HCEC 1CT (cell line): ENCODE data around the gene IQCN.

Source experiments
- DNase-seq: peaks from one replicate; pipeline ENCODE4 v3.0.0-alpha.2; 2017

IQCN gene

DNA sequence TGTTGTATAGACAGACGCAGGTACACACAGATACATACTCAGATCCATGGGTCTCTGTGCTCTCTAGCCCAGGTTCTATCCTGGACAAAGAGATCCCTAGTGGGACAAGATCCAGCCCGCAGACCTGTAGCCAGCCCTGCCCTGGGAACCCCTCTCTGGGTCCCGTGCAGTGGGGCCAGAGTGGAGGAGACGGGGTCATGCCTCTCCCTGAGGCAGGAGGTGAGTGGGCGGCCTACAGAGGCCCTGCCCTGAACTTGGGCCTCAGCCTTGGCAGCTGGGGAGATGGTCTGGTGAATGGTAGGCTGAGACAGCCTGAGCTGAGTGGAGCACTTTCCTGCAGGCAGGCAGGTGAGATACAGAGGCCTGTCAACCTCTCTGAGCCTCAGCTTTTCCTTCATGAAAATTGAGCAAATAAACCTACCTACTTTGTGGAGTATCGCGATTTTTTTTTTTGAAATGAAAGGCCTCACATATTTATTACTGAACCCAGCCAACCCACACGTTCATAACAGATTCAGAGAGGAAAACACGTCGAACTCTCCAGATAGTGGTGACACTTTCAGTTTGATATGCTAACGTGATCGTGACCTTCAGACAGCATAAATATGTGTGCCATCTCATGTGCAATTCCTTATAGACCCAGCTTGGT, 10.6 kb upstream of the IQCN start:
- no peak for DNase-seq

- DNase-seq: no peak
Measured at GRCh38 chr19:18283338-18283737, 9.1 kb upstream of the IQCN start.

DNA sequence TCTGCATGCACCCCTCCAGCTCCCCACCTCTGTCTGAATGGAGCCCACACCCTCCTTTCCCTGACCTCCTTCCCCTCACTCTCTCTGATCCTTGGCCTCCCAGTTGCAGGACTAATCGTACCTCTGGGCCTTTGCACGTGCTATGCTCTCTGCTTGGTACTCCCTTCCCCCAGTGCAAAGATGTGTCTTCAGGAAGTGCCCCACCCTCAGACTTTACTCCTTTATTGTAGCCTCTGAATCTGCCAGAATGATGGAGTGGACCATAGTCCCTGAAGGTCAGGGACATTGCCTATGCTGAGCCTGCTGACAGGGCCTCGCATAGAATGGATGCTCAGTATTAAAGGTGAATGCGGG, 8.5 kb upstream of the IQCN start:
- no peak for DNase-seq

GRCh38 chr19:18282021-18282787, 8.0 kb upstream of the IQCN start:
- DNase-seq: peak; percentile 64

- peak; percentile 98 for DNase-seq
Measured at GRCh38 chr19:18281082-18282020, 7.1 kb upstream of the IQCN start, which contains the start of gene JUND. Gene JUND (minus strand): TSS chr19:18281622. CDS start chr19:18281484, 138 bp downstream.

DNA sequence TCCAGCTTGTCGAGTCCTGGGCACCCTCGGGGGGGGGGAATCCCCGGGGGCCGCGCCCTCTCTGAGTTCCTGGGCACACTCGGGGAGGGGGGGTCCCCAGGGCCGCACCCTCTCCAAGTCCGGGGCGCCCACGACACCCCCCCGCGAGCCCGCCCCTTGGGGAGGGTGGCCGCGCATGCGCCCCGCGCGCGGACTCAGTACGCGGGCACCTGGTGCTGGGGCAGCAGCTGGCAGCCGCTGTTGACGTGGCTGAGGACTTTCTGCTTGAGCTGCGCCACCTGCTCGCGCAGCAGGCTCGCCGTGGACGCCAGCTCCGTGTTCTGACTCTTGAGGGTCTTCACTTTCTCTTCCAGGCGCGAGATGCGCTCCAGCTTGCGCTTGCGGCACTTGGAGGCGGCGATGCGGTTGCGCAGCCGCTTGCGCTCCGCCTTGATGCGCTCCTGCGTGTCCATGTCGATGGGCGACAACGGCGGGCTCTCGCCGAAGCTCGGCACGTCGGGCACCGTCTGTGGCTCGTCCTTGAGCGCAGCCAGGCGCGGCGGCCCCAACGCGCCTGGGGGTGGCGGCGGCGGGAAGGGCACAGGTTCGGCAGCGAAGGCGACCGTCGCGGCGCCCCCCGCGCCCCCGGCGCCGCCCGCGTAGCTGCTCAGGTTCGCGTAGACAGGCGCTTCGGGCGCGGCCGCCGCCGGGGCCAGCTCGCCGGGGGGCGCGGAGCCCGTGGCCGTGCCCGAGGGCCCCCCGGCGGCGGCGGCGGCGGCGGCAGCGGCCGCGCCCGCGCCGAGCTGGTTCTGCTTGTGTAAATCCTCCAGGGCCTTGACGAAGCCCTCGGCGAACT, 6.2 kb upstream of the IQCN start:
- peak; percentile 74 for DNase-seq

DNA sequence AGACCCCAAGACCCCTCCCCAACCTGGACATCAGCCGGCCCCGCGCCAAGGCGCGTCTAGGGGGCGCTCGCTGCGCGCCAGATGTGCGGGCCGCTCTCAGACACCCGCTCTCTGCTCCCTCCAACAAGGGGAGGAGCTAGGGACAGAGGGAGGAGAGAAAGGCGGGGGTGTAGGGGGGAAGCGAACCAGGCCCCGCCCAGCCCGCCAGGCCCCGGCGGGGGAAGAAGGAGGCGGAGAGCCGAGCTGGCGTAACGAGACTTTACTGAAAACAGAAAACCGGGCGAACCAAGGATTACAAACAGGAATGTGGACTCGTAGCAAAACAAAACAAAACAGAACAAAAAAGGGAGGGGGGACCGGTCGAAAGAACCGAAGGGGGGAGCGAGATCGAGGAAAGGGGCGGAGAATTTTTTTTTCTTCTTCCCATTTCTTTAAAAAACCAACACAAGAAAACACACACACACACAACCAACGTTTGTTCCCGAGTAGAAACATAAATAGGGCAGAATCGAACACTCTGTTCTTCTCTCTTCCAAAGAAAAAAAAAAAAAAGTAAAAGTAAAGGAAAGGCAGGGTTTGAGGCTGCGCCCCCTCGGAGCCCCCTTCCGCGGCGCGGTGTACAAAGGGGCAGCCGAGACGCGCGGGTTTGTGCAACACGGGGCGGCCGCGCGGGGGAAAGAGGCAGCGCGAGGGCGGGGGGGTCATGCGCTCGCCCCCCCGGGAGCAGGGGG, 5.4 kb upstream of the IQCN start:
- peak; percentile 94 for DNase-seq

DNA sequence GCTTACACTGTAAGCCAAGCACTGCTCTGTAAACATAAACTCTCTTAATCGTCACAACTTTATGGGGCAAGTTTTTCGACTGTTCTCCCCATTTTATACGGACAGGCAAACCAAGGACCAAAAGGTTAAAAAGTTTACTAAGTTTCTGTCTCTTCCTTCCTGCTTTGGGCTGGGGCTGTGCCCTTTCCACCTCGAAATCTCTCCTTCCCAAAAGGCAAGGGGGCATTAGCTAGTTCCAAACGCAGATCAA, 4.9 kb upstream of the IQCN start:
- no peak for DNase-seq

- no peak for DNase-seq
Measured at GRCh38 chr19:18278521-18279265, 4.4 kb upstream of the IQCN start.

- DNase-seq: peak; percentile 92
Measured at GRCh38 chr19:18274781-18275356, 617 bp upstream of the IQCN start.

DNA sequence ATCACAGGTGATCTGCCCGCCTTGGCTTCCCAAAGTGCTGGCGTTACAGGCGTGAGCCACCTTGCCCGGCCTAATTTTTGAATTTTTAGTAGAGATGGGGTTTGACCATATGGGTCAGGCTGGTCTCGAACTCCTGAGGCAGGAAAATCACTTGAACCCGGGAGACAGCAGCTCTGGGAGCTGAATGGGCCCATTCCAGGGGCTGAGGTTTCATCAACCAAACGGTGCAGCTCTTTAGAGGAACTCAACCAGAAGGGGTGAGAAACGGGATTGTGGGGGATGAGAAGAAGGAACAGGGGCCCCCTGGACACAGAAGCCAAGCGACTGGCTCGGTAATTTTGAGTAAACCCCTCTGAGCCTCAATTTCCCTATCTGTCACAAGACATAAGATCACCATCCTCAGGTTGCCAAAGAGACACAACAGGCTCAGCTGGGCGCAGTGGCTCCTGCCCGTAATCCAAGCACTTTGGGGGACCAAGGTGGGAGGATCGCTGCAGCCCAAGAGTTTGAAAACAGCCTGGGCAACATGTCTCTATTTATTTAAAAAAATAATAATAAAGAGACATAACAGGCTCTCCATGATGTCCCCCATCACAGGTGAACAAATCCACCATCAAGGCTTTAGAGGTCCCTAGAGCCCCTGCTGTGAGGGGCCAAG, 562 bp downstream of the IQCN start:
- no peak for DNase-seq

- DNase-seq: no peak
Measured at GRCh38 chr19:18271433-18271841, 2.8 kb downstream of the IQCN start.

GRCh38 chr19:18270326-18270725, 3.9 kb downstream of the IQCN start:
- no peak for DNase-seq

GRCh38 chr19:18269070-18269723, 5.1 kb downstream of the IQCN start:
- no peak for DNase-seq

DNA sequence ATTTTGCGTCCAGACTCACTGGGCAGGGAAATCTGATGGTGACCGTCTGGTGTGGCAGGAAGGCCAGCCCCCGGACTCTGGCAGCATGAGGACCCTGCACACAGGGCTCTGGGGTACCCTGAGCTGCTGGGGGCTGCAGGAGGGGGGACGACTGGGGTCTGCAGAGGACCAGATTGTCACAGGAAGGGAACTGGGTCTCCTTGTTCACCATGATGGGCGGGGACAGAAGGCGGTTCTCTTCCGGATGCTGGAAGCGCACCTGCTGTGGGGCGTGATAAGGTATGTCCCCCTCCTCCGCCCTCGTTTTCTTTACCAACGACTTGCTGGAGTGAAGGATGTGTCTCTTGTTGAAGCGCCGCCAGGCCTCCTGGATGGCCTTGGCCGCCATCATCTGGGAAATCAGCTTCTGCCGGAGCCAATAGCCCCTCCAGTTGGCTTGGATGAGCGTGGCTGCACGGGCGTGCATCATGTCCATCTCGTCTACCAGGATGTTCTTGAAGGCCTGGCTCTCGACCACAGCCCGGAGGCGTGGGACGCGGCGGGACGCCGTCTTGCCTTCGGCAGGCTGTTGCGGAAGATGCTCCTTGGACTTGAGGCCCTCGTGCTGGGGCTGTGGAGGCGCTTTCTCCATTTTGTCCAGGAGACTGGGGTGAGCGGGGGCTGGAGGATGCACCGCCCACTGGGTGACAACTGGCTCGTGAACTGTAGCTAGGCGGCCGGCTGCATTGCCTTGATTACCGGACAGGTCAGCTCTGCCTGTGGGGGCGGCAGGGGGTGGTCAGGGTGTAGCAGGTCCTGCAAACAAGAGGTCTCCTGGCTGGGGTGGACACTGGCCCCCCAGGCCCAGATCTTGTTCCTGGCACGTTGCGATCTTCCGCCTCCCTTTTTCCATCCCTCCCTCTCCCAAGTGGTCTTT, 7.2 kb downstream of the IQCN start:
- no peak for DNase-seq

GRCh38 chr19:18265582-18265981, 8.7 kb downstream of the IQCN start:
- no peak for DNase-seq

- DNase-seq: no peak
Measured at GRCh38 chr19:18264971-18265540, 9.2 kb downstream of the IQCN start.

DNA sequence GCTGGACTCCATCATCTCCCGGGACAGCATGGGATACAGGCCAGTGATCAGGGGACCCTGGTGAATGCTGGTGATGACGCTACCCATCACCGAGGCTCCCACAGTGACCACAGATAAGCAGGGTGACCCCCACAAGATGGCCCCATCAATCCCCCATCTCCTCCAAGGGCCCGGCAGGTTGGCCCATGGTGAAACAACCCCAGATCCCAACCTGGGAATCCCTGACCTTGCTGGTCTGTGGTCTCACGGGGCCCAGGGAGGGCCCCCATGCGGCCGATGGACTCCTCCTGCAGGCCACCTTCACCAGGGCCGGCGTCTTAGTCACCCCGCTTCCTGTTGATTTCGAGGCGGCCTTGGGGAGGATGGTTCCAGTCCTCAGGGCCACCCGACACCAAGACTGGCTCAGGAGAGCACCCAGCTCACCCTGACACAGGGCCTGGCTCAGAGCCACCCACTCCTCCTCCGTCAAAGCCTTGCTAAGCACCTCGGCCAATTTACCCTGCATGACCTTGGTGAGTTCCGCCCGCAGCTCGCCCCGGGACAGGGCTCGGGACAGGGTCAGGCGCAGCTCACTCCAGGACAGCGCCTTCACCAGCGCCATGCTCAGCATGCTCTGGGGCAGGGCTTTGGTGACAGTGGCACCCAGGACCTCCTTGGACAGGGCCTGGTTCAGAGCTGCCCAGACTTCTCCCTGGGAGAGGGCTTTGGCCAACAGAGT, 10.0 kb downstream of the IQCN start:
- no peak for DNase-seq
